ENCODE results near the gene GRIN3B.
A peak's percentile ranks its signal among the peaks of the same experiment; 100 is the strongest.

The GRIN3B gene

DNA sequence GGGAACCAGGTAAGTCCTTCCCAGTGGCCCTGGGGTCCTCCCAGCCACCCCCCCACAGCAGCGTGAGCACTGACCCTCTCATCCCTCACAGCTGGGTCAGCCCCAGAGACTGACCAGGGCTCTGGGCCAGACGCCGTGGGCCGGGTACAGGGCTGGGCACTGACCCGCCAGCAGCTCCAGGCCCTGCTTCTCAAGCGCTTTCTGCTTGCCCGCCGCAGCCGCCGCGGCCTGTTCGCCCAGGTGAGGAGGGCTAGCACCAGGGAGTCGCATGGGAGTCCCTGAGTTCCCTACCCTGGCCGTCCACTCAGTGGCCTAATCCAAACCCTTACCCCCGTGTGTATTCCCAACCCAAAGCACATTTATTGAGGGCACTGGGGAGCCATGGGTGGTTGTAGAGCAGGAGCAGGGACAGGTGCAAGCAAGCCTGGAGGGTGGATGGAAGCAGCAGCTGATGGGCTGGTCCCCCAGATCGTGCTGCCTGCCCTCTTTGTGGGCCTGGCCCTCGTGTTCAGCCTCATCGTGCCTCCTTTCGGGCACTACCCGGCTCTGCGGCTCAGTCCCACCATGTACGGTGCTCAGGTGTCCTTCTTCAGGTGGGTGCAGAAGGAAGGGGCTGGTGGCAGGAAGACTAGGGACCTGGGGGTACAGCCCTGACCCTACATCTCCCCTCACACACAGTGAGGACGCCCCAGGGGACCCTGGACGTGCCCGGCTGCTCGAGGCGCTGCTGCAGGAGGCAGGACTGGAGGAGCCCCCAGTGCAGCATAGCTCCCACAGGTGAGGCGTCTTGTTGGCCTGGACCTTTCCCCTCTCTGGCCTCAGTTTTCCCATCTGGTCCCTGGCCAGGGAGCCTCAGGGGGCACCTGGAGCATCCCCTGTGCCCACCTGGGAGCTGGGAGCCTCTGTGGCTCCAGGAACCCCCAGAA, 54.1 kb downstream of the GRIN3B start:
- Histone ChIP-seq H3K4me3 (ENCODE audit: low read depth, low read length) (no peak overlapping the region), H3K4me2 (ENCODE audit: low read length) (no peak overlapping the region), H4K8ac (ENCODE audit: low read depth, low read length) (no peak overlapping the region), H3K79me1 (ENCODE audit: low read length) (no peaks in the 10 kb centered on the region), H2BK5ac (ENCODE audit: low read depth, low read length, poor library complexity) (no peak overlapping the region), H2BK12ac (ENCODE audit: low read length) (no peak overlapping the region), H3K36me3 (ENCODE audit: control insufficient read depth in 1 of 2, insufficient read depth in 2 of 2, low read length in 2 of 2) (peaks cover 45 to 46% of the 10 kb centered on the region in 2 experiments), H3K14ac (ENCODE audit: low read length) (no peak overlapping the region), H3K79me2 (ENCODE audit: control insufficient read depth, insufficient read depth, low read length, poor library complexity) (no peaks in the 10 kb centered on the region), H3K9ac (ENCODE audit: low read length) (no peak overlapping the region), H3K27ac (ENCODE audit: low read depth, low read length) (no peak overlapping the region), H3K27me3 (ENCODE audit: insufficient read depth, low read length) (no peaks in the 10 kb centered on the region), H3K4ac (ENCODE audit: low read depth, low read length) (no peak overlapping the region), H2BK120ac (ENCODE audit: insufficient read depth, low read length, poor library complexity) (no peak overlapping the region), H2AK5ac (ENCODE audit: low read length) (no peak overlapping the region), H4K12ac (ENCODE audit: low read depth, low read length) (no peak overlapping the region), H3K23ac (ENCODE audit: low read length) (no peak overlapping the region), H3K4me1 (ENCODE audit: control insufficient read depth in 1 of 2, insufficient read depth in 2 of 2, low read length in 2 of 2) (no peaks in the 10 kb centered on the region), H2AFZ (ENCODE audit: insufficient read depth, low read length, poor library complexity) (no peak overlapping the region), H4K91ac (ENCODE audit: low read depth, low read length) (no peak overlapping the region), H3K9me3 (ENCODE audit: insufficient read depth, low read depth, low read length) (peaks cover 38% of the 10 kb centered on the region), H3K18ac (ENCODE audit: low read length) (no peak overlapping the region)
- DNase-seq: no peak
- no CpG with 5 or more reads among the region's 28 CpGs for WGBS (ENCODE audit: extremely low coverage, insufficient coverage, insufficient read length)

DNA sequence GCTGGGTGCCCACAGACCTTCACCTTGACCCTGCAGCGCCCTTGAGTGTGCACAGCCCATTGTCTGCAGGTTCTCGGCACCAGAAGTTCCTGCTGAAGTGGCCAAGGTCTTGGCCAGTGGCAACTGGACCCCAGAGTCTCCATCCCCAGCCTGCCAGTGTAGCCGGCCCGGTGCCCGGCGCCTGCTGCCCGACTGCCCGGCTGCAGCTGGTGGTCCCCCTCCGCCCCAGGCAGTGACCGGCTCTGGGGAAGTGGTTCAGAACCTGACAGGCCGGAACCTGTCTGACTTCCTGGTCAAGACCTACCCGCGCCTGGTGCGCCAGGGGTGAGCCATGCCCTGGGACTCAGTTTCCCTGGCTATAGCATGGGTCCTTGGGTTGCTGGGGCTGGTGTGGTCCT, 54.8 kb downstream of the GRIN3B start:
- H4K91ac ChIP-seq (ENCODE audit: low read depth, low read length): no peak overlapping the region
- no peak overlapping the region for H3K4ac ChIP-seq (ENCODE audit: low read depth, low read length)
- no peak overlapping the region for H2AFZ ChIP-seq (ENCODE audit: insufficient read depth, low read length, poor library complexity)
- no peak overlapping the region for H3K23ac ChIP-seq (ENCODE audit: low read length)
- no peaks in the 10 kb centered on the region for H3K79me1 ChIP-seq (ENCODE audit: low read length)
- no peaks in the 10 kb centered on the region for H3K79me2 ChIP-seq (ENCODE audit: control insufficient read depth, insufficient read depth, low read length, poor library complexity)
- H3K4me2 ChIP-seq (ENCODE audit: low read length): no peak overlapping the region
- no peak for DNase-seq
- H3K9me3 ChIP-seq (ENCODE audit: insufficient read depth, low read depth, low read length): peaks cover 38% of the 10 kb centered on the region
- H3K14ac ChIP-seq (ENCODE audit: low read length): no peak overlapping the region
- no peak overlapping the region for H4K12ac ChIP-seq (ENCODE audit: low read depth, low read length)
- H2BK12ac ChIP-seq (ENCODE audit: low read length): no peak overlapping the region
- no peaks in the 10 kb centered on the region for H3K4me1 ChIP-seq (ENCODE audit: control insufficient read depth in 1 of 2, insufficient read depth in 2 of 2, low read length in 2 of 2)
- H3K4me3 ChIP-seq (ENCODE audit: low read depth, low read length): no peak overlapping the region
- H3K27me3 ChIP-seq (ENCODE audit: insufficient read depth, low read length): no peaks in the 10 kb centered on the region
- H2AK5ac ChIP-seq (ENCODE audit: low read length): no peak overlapping the region
- H3K9ac ChIP-seq (ENCODE audit: low read length): no peak overlapping the region
- no peak overlapping the region for H3K27ac ChIP-seq (ENCODE audit: low read depth, low read length)
- H2BK5ac ChIP-seq (ENCODE audit: low read depth, low read length, poor library complexity): no peak overlapping the region
- WGBS (ENCODE audit: extremely low coverage, insufficient coverage, insufficient read length): no CpG with 5 or more reads among the region's 14 CpGs
- H4K8ac ChIP-seq (ENCODE audit: low read depth, low read length): no peak overlapping the region
- no peak overlapping the region for H2BK120ac ChIP-seq (ENCODE audit: insufficient read depth, low read length, poor library complexity)
- peaks cover 45 to 46% of the 10 kb centered on the region in 2 experiments for H3K36me3 ChIP-seq (ENCODE audit: control insufficient read depth in 1 of 2, insufficient read depth in 2 of 2, low read length in 2 of 2)
- no peak overlapping the region for H3K18ac ChIP-seq (ENCODE audit: low read length)

DNA sequence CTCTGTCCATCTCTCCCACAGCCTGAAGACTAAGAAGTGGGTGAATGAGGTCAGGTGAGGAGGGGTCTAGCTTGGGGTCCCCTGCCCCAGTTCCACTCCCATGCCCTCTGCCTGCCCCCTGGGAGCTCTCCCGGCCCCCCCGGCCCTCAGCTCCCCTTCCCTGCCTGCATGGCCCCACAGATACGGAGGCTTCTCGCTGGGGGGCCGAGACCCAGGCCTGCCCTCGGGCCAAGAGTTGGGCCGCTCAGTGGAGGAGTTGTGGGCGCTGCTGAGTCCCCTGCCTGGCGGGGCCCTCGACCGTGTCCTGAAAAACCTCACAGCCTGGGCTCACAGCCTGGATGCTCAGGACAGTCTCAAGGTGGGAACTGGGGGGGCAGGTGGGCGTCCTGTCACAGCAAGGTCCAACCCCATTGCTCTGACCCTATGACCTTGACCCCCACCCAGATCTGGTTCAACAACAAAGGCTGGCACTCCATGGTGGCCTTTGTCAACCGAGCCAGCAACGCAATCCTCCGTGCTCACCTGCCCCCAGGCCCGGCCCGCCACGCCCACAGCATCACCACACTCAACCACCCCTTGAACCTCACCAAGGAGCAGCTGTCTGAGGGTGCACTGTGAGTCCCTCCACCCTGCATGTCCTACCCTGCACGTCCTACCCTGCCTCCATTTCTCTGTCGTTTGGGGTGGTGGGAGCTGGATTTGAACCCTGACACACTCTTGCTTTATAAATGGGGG, 55.8 kb downstream of the GRIN3B start:
- no peak overlapping the region for H3K4me2 ChIP-seq (ENCODE audit: low read length)
- no peaks in the 10 kb centered on the region for H3K79me2 ChIP-seq (ENCODE audit: control insufficient read depth, insufficient read depth, low read length, poor library complexity)
- peaks cover 42 to 46% of the 10 kb centered on the region in 2 experiments for H3K36me3 ChIP-seq (ENCODE audit: control insufficient read depth in 1 of 2, insufficient read depth in 2 of 2, low read length in 2 of 2)
- no peaks in the 10 kb centered on the region for H3K4me1 ChIP-seq (ENCODE audit: control insufficient read depth in 1 of 2, insufficient read depth in 2 of 2, low read length in 2 of 2)
- H3K14ac ChIP-seq (ENCODE audit: low read length): no peak overlapping the region
- no peak overlapping the region for H3K18ac ChIP-seq (ENCODE audit: low read length)
- H3K23ac ChIP-seq (ENCODE audit: low read length): no peak overlapping the region
- H3K9me3 ChIP-seq (ENCODE audit: insufficient read depth, low read depth, low read length): peaks cover 35% of the 10 kb centered on the region
- H4K8ac ChIP-seq (ENCODE audit: low read depth, low read length): no peak overlapping the region
- H3K4me3 ChIP-seq (ENCODE audit: low read depth, low read length): no peak overlapping the region
- no peak overlapping the region for H4K12ac ChIP-seq (ENCODE audit: low read depth, low read length)
- H2BK120ac ChIP-seq (ENCODE audit: insufficient read depth, low read length, poor library complexity): no peak overlapping the region
- no peaks in the 10 kb centered on the region for H3K79me1 ChIP-seq (ENCODE audit: low read length)
- no peak overlapping the region for H3K4ac ChIP-seq (ENCODE audit: low read depth, low read length)
- H3K27me3 ChIP-seq (ENCODE audit: insufficient read depth, low read length): no peaks in the 10 kb centered on the region
- H3K9ac ChIP-seq (ENCODE audit: low read length): no peak overlapping the region
- H3K27ac ChIP-seq (ENCODE audit: low read depth, low read length): no peak overlapping the region
- no peak overlapping the region for H2AFZ ChIP-seq (ENCODE audit: insufficient read depth, low read length, poor library complexity)
- no peak overlapping the region for H2BK12ac ChIP-seq (ENCODE audit: low read length)
- H4K91ac ChIP-seq (ENCODE audit: low read depth, low read length): no peak overlapping the region
- no peak for DNase-seq
- no peak overlapping the region for H2BK5ac ChIP-seq (ENCODE audit: low read depth, low read length, poor library complexity)
- WGBS (ENCODE audit: extremely low coverage, insufficient coverage, insufficient read length): no CpG with 5 or more reads among the region's 20 CpGs
- no peak overlapping the region for H2AK5ac ChIP-seq (ENCODE audit: low read length)

GRCh38 chr19:1057176-1057855, 57.1 kb downstream of the GRIN3B start:
- H3K79me1 ChIP-seq (ENCODE audit: low read length): no peaks in the 10 kb centered on the region
- H3K14ac ChIP-seq (ENCODE audit: low read length): no peak overlapping the region
- H4K8ac ChIP-seq (ENCODE audit: low read depth, low read length): no peak overlapping the region
- H3K79me2 ChIP-seq (ENCODE audit: control insufficient read depth, insufficient read depth, low read length, poor library complexity): no peaks in the 10 kb centered on the region
- H3K9me3 ChIP-seq (ENCODE audit: insufficient read depth, low read depth, low read length): peaks cover 34% of the 10 kb centered on the region
- H3K4me3 ChIP-seq (ENCODE audit: low read depth, low read length): peak overlapping the region; percentile 33
- no peak overlapping the region for H3K18ac ChIP-seq (ENCODE audit: low read length)
- no peak overlapping the region for H2AFZ ChIP-seq (ENCODE audit: insufficient read depth, low read length, poor library complexity)
- peak in 1 of 2 donors; percentile 33 for DNase-seq
- no peak overlapping the region for H4K12ac ChIP-seq (ENCODE audit: low read depth, low read length)
- no peak overlapping the region for H2BK5ac ChIP-seq (ENCODE audit: low read depth, low read length, poor library complexity)
- H3K4me2 ChIP-seq (ENCODE audit: low read length): no peak overlapping the region
- H3K27me3 ChIP-seq (ENCODE audit: insufficient read depth, low read length): no peaks in the 10 kb centered on the region
- H4K91ac ChIP-seq (ENCODE audit: low read depth, low read length): no peak overlapping the region
- no peak overlapping the region for H2BK120ac ChIP-seq (ENCODE audit: insufficient read depth, low read length, poor library complexity)
- H3K9ac ChIP-seq (ENCODE audit: low read length): no peak overlapping the region
- H3K4me1 ChIP-seq (ENCODE audit: control insufficient read depth in 1 of 2, insufficient read depth in 2 of 2, low read length in 2 of 2): no peaks in the 10 kb centered on the region
- peaks cover 41 to 46% of the 10 kb centered on the region in 2 experiments for H3K36me3 ChIP-seq (ENCODE audit: control insufficient read depth in 1 of 2, insufficient read depth in 2 of 2, low read length in 2 of 2)
- no CpG with 5 or more reads among the region's 3 CpGs for WGBS (ENCODE audit: extremely low coverage, insufficient coverage, insufficient read length)
- no peak overlapping the region for H2BK12ac ChIP-seq (ENCODE audit: low read length)
- H3K27ac ChIP-seq (ENCODE audit: low read depth, low read length): no peak overlapping the region
- H3K4ac ChIP-seq (ENCODE audit: low read depth, low read length): no peak overlapping the region
- H2AK5ac ChIP-seq (ENCODE audit: low read length): no peak overlapping the region
- no peak overlapping the region for H3K23ac ChIP-seq (ENCODE audit: low read length)

Measured in trophoblast cell (in vitro differentiated cells and primary cell).